GM10266 (cell line): ENCODE measurements around the gene MACROD2.

Experiments
- DNase-seq: peaks from one replicate; pipeline ENCODE4 v3.0.0; 2012; ENCODE audit errors: extremely low spot score
- CTCF ChIP-seq: IDR thresholded peaks from 2 replicates; pipeline ENCODE4 v1.5.1; 2012; ENCODE audit warnings: mild to moderate bottlenecking, low read depth; ENCODE audit not compliant: control insufficient read depth, insufficient read depth; ENCODE audit errors: missing control alignments

Gene MACROD2

GRCh38 chr20:14375416-14375985 is 380.2 kb downstream of the MACROD2 start:
- no peak for DNase-seq
- TF ChIP-seq CTCF, result no peak

- no peak for TF ChIP-seq CTCF
- no peak for DNase-seq
Measured at GRCh38 chr20:14378326-14378725, 383.0 kb downstream of the MACROD2 start.

- DNase-seq, result no peak
- no peak for TF ChIP-seq CTCF
Measured at GRCh38 chr20:14383335-14383734, 388.0 kb downstream of the MACROD2 start.

GRCh38 chr20:14384416-14385175 is 389.3 kb downstream of the MACROD2 start:
- no peak for TF ChIP-seq CTCF
- DNase-seq, result no peak

DNA sequence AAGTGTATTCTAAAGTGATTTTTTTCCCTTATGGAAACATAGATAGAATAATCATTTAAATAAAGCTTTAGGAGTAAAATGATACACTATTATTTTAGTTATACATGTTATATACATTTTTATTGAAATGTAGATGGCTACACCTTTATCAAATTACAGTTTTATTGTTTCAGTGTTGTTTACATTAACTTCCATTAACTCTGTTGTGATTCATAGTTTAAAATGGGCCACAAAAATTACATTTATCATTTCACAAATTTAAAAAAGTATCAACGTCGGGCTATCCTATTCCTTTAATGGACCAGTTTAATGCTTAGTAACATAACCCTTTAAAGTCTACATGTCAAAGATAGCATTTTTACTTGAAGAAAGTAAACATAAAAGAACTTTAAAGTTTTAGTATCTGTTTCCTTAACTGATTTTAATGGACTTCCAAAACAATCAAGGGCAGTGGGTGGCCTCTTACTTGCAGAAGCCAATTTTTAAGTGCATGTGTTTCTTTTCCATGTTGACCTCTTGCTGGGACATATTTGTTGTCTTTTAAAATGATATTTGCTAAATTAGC is 389.9 kb downstream of the MACROD2 start:
- no peak for TF ChIP-seq CTCF
- no peak for DNase-seq

DNA sequence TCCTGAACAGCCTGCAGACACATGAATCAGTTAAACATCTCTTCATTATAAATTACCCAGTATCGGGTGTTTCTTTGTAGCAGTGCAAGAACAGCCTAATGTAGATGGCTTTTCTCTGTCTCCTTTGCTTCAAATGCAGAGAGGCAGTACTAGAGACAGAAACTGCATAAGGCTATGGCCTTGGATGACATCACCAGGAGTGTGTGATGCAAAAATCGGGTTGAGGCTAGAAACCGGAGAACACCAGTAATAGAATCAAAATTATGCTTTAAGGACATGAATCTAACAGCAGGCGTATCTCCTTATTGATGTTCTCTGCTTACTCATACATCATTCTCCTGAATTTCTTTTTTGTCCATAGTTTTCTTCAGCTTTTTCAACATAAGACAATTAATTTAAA is 391.4 kb downstream of the MACROD2 start:
- no peak for TF ChIP-seq CTCF
- no peak for DNase-seq

GRCh38 chr20:14401479-14402138 is 406.3 kb downstream of the MACROD2 start:
- DNase-seq, result no peak
- no peak for TF ChIP-seq CTCF
